Left renal cortex interstitium (tissue), 4 donors: ENCODE data around the gene CRLF2. TPM values are rescaled to one million over a fixed set of nuclear protein-coding genes. Genes with fewer than 3 reads are reported as not detected.

ENCODE experiments used
- polyA plus RNA-seq, 4 donors: library from polyadenylated mRNA; unstranded; fragments of 120-200 nt; gene quantifications; one replicate each; pipeline ENCODE4 v1.2.1, GENCODE V29; 2013; ENCODE audit not compliant: insufficient read length in 4 of 4

The CRLF2 gene
- polyA plus RNA-seq, 4 donors = 0.11 to 0.18 TPM; not detected in 2

Other genes with a start within 250 kb of the CRLF2 start
- 1 to 10 TPM; 2.7 to 3.6 (median 3.3) TPM for gene CSF2RA, start 56.2 kb upstream of the CRLF2 start, polyA plus RNA-seq
- 10 to 100 TPM; 12.3 to 27.2 (median 13.7) TPM for gene IL3RA, start 124.1 kb upstream of the CRLF2 start, polyA plus RNA-seq
- 100 to 1,000 TPM; 483 to 796 (median 651) TPM for gene SLC25A6, start 179.5 kb upstream of the CRLF2 start, polyA plus RNA-seq
- gene ASMTL, start 240.3 kb upstream of the CRLF2 start, polyA plus RNA-seq = 10 to 100 TPM; 35.7 to 61.9 (median 46.5) TPM